GM12878 (cell line): ENCODE results near the gene HOXA10. TPM values are rescaled to one million over a fixed set of nuclear protein-coding genes. Genes with fewer than 3 reads are reported as not detected.

Experiments
- ATAC-seq: fragments of 200-7000 bp; cut with Tn5 transposase; 3 replicates; pipeline ENCODE4 v1.9.1; 2020; ENCODE audit warnings: mild to moderate bottlenecking, moderate library complexity
- BruUV-seq: library from RNA; stranded (reverse); fragments of 400-500 nt; replicated peaks from 2 replicates; lab custom pipeline; 2021; lab: Mats Ljungman, UMichigan
- CTCF ChIA-PET: fragments of 300-600 bp; sonication (Branson Sonifier 250); formaldehyde crosslinking; extraction: SDS; loops from one replicate; lab custom pipeline; 2021; ENCODE audit warnings: inconsistent platforms; lab: Yijun Ruan, JAX
- POLR2A ChIA-PET: fragments of 350-600 bp; formaldehyde crosslinking; extraction: SDS; loops from one replicate; lab custom pipeline; 2021; ENCODE audit warnings: inconsistent platforms; lab: Charles Lee
- RAD21 ChIA-PET: fragments of 300-600 bp; sonication (Branson Sonifier 250); formaldehyde crosslinking; loops from one replicate; lab custom pipeline; 2023; ENCODE audit warnings: antibody characterized with exemption; ENCODE audit not compliant: unreplicated experiment; lab: Charles Lee
- SMC1A ChIA-PET: fragments of 300-600 bp; sonication (Branson Sonifier 250); formaldehyde crosslinking; loops from one replicate; lab custom pipeline; 2023; ENCODE audit not compliant: unreplicated experiment, uncharacterized antibody; lab: Charles Lee
- DNase-seq: peaks from one replicate; pipeline ENCODE4 v3.0.0-alpha.2; 2011; ENCODE audit warnings: low read depth, low spot score
- FAIRE-seq: peaks from 3 replicates; lab custom pipeline; 2011; peaks lifted over from hg19 to GRCh38; lab: Jason Lieb, UNC
- H2AFZ ChIP-seq: 2 replicates; pipeline ENCODE4 v1.6.0; 2011; ENCODE audit warnings: low read depth, low read length, control low read depth; ENCODE audit not compliant: control insufficient read depth
- H3K27ac ChIP-seq: 2 replicates; pipeline ENCODE4 v1.5.1; 2011; ENCODE audit warnings: control low read depth; ENCODE audit not compliant: control insufficient read depth, insufficient read depth
- H3K27me3 ChIP-seq, 2 experiments: replicated peaks in 1 of 2; 2 replicates each; pipeline versions ENCODE4 v1.6.0 to v1.6.1; 2011; ENCODE audit warnings: low read length in 1 of 2; ENCODE audit not compliant: control insufficient read depth in 2 of 2, insufficient read depth in 2 of 2
- H3K36me3 ChIP-seq, 2 experiments: 2 replicates each; pipeline ENCODE4 v1.5.1; 2011; ENCODE audit warnings: low read length in 1 of 2; ENCODE audit not compliant: control insufficient read depth in 2 of 2, insufficient read depth in 2 of 2
- H3K4me1 ChIP-seq: 2 replicates; pipeline ENCODE4 v1.6.1; 2011; ENCODE audit warnings: mild to moderate bottlenecking, low read length, moderate library complexity, mixed read lengths; ENCODE audit not compliant: control insufficient read depth, insufficient read depth
- H3K4me2 ChIP-seq: 2 replicates; pipeline ENCODE4 v1.6.0; 2011; ENCODE audit warnings: control low read depth; ENCODE audit not compliant: control insufficient read depth, insufficient read depth
- H3K4me3 ChIP-seq: fragments of 200-600 bp; sonication (generic); 2 replicates; pipeline ENCODE4 v1.5.1; 2016
- H3K79me2 ChIP-seq: 2 replicates; pipeline ENCODE4 v1.6.0; 2011; ENCODE audit warnings: low read length; ENCODE audit not compliant: control insufficient read depth, insufficient read depth
- H3K9ac ChIP-seq: 2 replicates; pipeline ENCODE4 v1.8.0; 2011; ENCODE audit warnings: low read length, control low read depth, mixed read lengths; ENCODE audit not compliant: control insufficient read depth, insufficient read depth
- H3K9me3 ChIP-seq: replicated peaks from 3 replicates; pipeline ENCODE4 v1.5.1; 2011; ENCODE audit warnings: mild to moderate bottlenecking, low read length; ENCODE audit not compliant: control insufficient read depth, insufficient read depth
- H4K20me1 ChIP-seq: 2 replicates; pipeline ENCODE4 v1.6.0; 2011; ENCODE audit not compliant: control insufficient read depth, insufficient read depth
- ASH2L ChIP-seq: fragments of 300-600, 200-600 bp; sonication (generic); IDR thresholded peaks from 2 replicates; pipeline ENCODE4 v1.6.1; 2017; ENCODE audit warnings: low read depth, mild to moderate bottlenecking, borderline replicate concordance
- CBX5 ChIP-seq: sonication (generic); IDR thresholded peaks from 2 replicates; pipeline ENCODE4 v1.6.1; 2016; ENCODE audit warnings: low read depth, moderate library complexity, mild to moderate bottlenecking, inconsistent platforms
- CEBPZ ChIP-seq: fragments of 150-350 bp; IDR thresholded peaks from 2 replicates; pipeline ENCODE4 v1.6.1; 2016; ENCODE audit warnings: low read depth, low read length
- FOXK2 ChIP-seq: fragments of 450-650 bp; IDR thresholded peaks from 2 replicates; pipeline ENCODE4 v1.6.1; 2017; ENCODE audit warnings: mild to moderate bottlenecking, moderate library complexity
- HDAC2 ChIP-seq: fragments of 200-600 bp; sonication (generic); IDR thresholded peaks from 2 replicates; pipeline ENCODE4 v1.6.1; 2017
- PAX5 ChIP-seq: IDR thresholded peaks from 2 replicates; pipeline ENCODE4 v1.6.1; 2011; ENCODE audit warnings: low read depth, low read length, borderline replicate concordance
- SUZ12 ChIP-seq: fragments of 200-600 bp; sonication (generic); IDR thresholded peaks from one replicate; pipeline ENCODE4 v1.6.1; 2018; ENCODE audit warnings: antibody characterized with exemption, mild to moderate bottlenecking; ENCODE audit not compliant: unreplicated experiment
- TARDBP ChIP-seq: IDR thresholded peaks from 2 replicates; pipeline ENCODE4 v1.6.1; 2016; ENCODE audit warnings: borderline replicate concordance
- ZNF207 ChIP-seq: fragments of 450-650 bp; IDR thresholded peaks from 2 replicates; pipeline ENCODE4 v1.6.1; 2014; ENCODE audit warnings: antibody characterized with exemption, mild to moderate bottlenecking, borderline replicate concordance
- ZNF24 ChIP-seq: fragments of 450-650 bp; IDR thresholded peaks from 2 replicates; pipeline ENCODE4 v1.6.1; 2017; ENCODE audit warnings: antibody characterized with exemption, mild to moderate bottlenecking
- WGBS: methylation state at CpG from one replicate; pipeline ENCODE4 v1.1.6; 2016; ENCODE audit warnings: low lambda C conversion rate; ENCODE audit not compliant: insufficient replicate concordance, insufficient coverage; ENCODE audit errors: missing lambda C conversion rate; 5-methylcytosine and 5-hydroxymethylcytosine counted together
- in situ Hi-C: fragments of 300-500 bp; cut with MboI; formaldehyde crosslinking; loops from 9 replicates; pipeline ENCODE4 v1.14.3; 2018; ENCODE audit warnings: mixed read lengths
- intact Hi-C: fragments of 100-400 bp; cut with micrococcal nuclease; formaldehyde crosslinking; loops from one replicate; pipeline ENCODE4 v1.14.2; 2022; ENCODE audit not compliant: unreplicated experiment
- polyA plus RNA-seq, 11 experiments: library from polyadenylated mRNA; depleted of rRNA in 4 of 11; unstranded in 6 of 11; stranded (reverse) in 5 of 11; fragments of >200 nt; fragmentation: Nextera tagmentation in 4 of 11; fragmentation: Illumina TruSeq in 1 of 11; extraction: Ambion mirVana in 4 of 11; extraction: Trizol in 1 of 11; gene quantifications; 1 replicate in 1 of 11; 2 replicates in 10 of 11; pipeline versions ENCODE4 v1.2.1 to v1.2.3, GENCODE V29; 2011 to 2016; ENCODE audit warnings: inconsistent platforms in 2 of 11, missing spikeins in 2 of 11, low read depth in 1 of 11
- total RNA-seq, 4 experiments: library from RNA; depleted of rRNA in 3 of 4; stranded (reverse); fragments of >200 nt in 3 of 4; fragmentation: Illumina TruSeq in 1 of 4; extraction: Trizol in 1 of 4; gene quantifications; 2 replicates each; pipeline versions ENCODE4 v1.2.1 to v1.2.3, GENCODE V29; 2013 to 2021
- TF ChIP-seq, protein P1 (sequence below): IDR thresholded peaks from 2 replicates; pipeline ENCODE4 v1.6.1; 2011; ENCODE audit warnings: mild to moderate bottlenecking, low read depth, low read length, moderate library complexity; ENCODE audit not compliant: insufficient replicate concordance
- TF ChIP-seq, protein P2 (sequence below): IDR thresholded peaks from 2 replicates; pipeline ENCODE4 v1.6.1; 2012; ENCODE audit warnings: low read depth, low read length, improper control_type of control experiment
- TF ChIP-seq, protein P3 (sequence below): IDR thresholded peaks from 2 replicates; pipeline ENCODE4 v1.6.1; 2011; ENCODE audit warnings: borderline replicate concordance, low read depth, mild to moderate bottlenecking, moderate library complexity, mixed read lengths, low read length; ENCODE audit not compliant: insufficient read depth; ENCODE audit errors: extremely low read length

The HOXA10 gene
- total and polyA plus RNA-seq, 10 of the 15 experiments (the other 5 are each of a cell fraction or from before 2014, with no cell fraction given), result not detected

- TF ChIP-seq, protein P1, sequence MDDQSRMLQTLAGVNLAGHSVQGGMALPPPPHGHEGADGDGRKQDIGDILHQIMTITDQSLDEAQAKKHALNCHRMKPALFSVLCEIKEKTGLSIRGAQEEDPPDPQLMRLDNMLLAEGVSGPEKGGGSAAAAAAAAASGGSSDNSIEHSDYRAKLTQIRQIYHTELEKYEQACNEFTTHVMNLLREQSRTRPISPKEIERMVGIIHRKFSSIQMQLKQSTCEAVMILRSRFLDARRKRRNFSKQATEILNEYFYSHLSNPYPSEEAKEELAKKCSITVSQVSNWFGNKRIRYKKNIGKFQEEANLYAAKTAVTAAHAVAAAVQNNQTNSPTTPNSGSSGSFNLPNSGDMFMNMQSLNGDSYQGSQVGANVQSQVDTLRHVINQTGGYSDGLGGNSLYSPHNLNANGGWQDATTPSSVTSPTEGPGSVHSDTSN, result no peak
- TF ChIP-seq CBX5, result no peak
- no peak for TF ChIP-seq ZNF24
- TF ChIP-seq, protein P2, sequence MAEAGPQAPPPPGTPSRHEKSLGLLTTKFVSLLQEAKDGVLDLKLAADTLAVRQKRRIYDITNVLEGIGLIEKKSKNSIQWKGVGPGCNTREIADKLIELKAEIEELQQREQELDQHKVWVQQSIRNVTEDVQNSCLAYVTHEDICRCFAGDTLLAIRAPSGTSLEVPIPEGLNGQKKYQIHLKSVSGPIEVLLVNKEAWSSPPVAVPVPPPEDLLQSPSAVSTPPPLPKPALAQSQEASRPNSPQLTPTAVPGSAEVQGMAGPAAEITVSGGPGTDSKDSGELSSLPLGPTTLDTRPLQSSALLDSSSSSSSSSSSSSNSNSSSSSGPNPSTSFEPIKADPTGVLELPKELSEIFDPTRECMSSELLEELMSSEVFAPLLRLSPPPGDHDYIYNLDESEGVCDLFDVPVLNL, result no peak
- no peak for TF ChIP-seq ZNF207
- no peak for TF ChIP-seq FOXK2
Measured at GRCh38 chr7:27165996-27166530, 8.1 kb downstream of the HOXA10 start (continued).

- TF ChIP-seq TARDBP (no peak), HDAC2 (no peak), CEBPZ (no peak), ASH2L (no peak), PAX5 (no peak), SUZ12 (peak; percentile 10)
- TF ChIP-seq, protein P3, sequence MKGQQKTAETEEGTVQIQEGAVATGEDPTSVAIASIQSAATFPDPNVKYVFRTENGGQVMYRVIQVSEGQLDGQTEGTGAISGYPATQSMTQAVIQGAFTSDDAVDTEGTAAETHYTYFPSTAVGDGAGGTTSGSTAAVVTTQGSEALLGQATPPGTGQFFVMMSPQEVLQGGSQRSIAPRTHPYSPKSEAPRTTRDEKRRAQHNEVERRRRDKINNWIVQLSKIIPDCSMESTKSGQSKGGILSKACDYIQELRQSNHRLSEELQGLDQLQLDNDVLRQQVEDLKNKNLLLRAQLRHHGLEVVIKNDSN, result peak; percentile 10
- SMC1A ChIA-PET, result no interaction called here
- in situ Hi-C loops (loop anchor here (25.0 kb wide), 1 partner anchor 1078 kb away; no protein-coding TSS in a partner anchor), intact Hi-C loops (no loop called here)
- Histone ChIP-seq H3K36me3 (no peaks in the 10 kb centered on the region; a peak in 1 of 4 replicates), H3K9me3 (peaks cover 2% of the 10 kb centered on the region; the same call in 1 of the 3 replicates), H3K27me3 (peaks cover 19 to 39% of the 10 kb centered on the region in 2 experiments), H3K9ac (no peak within 1 kb of the TSS), H2AFZ (no peak within 1 kb of the TSS), H3K4me3 (no peak within 1 kb of the TSS), H3K27ac (no peak within 1 kb of the TSS), H3K79me2 (no peaks in the 10 kb centered on the region), H3K4me2 (no peak within 1 kb of the TSS), H3K4me1 (no peaks in the 10 kb centered on the region), H4K20me1 (no peaks in the 10 kb centered on the region)
- CTCF ChIA-PET, result interaction anchor here (1.0 kb wide), 1 partner anchor 16 kb away, joined by 4 read pairs; no protein-coding TSS in a partner anchor
- no peak for FAIRE-seq
- BruUV-seq, result no TSS peak
- POLR2A ChIA-PET, result no interaction called here
- RAD21 ChIA-PET, result no interaction called here
- ATAC-seq, result no peak
- DNase-seq, result no peak
- 50% methylated on average over 79 of the region's 82 CpGs for WGBS
Measured at GRCh38 chr7:27165089-27165995, 8.8 kb downstream of the HOXA10 start, which contains the start of gene HOXA9. HOXA9 (minus strand) TSS chr7:27165537; CDS start chr7:27165457, 80 bp downstream.
